Stimulated activated effector memory CD8-positive, alpha-beta T cell treated with anti-CD3 and anti-CD28 coated beads, Interleukin-12 subunit alpha, Interleukin-12 subunit beta, amount 100 ng/mL, for 72 hours (primary cell): ENCODE results near the gene CDKL2.

Experiments used
- ATAC-seq: fragments of 150-1000 bp; cut with Tn5 transposase; 2 replicates; pipeline ENCODE4 v1.10.0; 2021
- DNase-seq, 2 donors: peaks; one replicate each; pipeline ENCODE4 v3.0.0; 2021 to 2022; ENCODE audit warnings: low spot score in 2 of 2
- H3K27ac Mint-ChIP-seq: one replicate; pipeline ENCODE4 v1.8.0; 2022; ENCODE audit warnings: mild to moderate bottlenecking, mixed read lengths
- H3K36me3 Mint-ChIP-seq: one replicate; pipeline ENCODE4 v1.8.0; 2022; ENCODE audit warnings: mild to moderate bottlenecking, mixed read lengths
- H3K4me1 Mint-ChIP-seq: one replicate; pipeline ENCODE4 v1.8.0; 2022; ENCODE audit warnings: mixed read lengths
- H3K4me3 Mint-ChIP-seq: one replicate; pipeline ENCODE4 v1.8.0; 2022; ENCODE audit warnings: mild to moderate bottlenecking, mixed read lengths
- H3K9me3 Mint-ChIP-seq: one replicate; pipeline ENCODE4 v1.8.0; 2022; ENCODE audit warnings: mixed read lengths

The CDKL2 gene

DNA sequence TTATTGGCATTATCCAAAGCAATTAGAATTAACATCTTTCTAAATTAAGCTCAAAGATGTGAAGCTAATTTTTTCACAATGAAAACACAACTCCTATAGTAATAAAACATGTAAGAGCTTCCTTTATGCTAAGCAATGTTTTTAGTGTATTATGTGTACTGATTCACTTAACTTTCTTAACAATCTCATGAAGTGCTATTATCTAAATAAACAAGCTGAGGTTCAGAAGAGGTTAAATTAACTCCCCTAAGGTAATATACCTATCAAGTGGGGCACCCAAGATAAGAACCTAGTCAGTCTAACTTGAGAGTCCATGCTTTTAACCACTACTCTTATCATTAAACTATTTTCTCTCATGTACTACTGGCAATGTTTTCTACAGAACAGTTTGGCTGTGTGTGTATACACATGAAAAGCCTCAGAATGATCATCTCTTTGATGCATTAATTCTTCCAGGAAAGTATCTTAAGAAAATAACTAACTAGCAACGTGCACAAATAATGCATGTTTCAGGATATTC is 29.2 kb upstream of the CDKL2 start:
- Mint-ChIP-seq H3K36me3 (peaks cover 100% of the 10 kb centered on the region), H3K4me3 (no peak overlapping the region), H3K27ac (no peak overlapping the region), H3K9me3 (no peaks in the 10 kb centered on the region), H3K4me1 (peaks cover 42% of the 10 kb centered on the region)
- ATAC-seq (no peak), DNase-seq (no peak)

DNA sequence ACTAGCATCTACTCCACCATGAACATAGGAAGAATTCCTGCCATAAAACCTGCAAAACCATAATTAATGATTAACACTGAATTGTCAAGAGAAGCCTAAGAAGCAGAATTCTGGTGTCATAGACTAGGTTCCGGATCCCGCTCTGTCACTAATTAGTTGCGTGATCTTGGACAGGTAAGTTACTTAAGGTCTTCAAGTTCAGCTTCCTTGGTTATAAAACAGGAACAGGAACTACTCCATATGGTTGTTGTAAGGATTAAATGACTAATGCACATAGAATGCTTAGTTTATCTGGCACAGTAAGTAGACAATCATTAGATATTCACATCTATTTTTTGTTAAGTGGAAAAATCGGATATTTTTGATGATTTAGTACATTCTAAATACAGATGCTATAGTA is 28.5 kb upstream of the CDKL2 start:
- Mint-ChIP-seq H3K36me3 (peaks cover 100% of the 10 kb centered on the region), H3K4me3 (no peak overlapping the region), H3K9me3 (no peaks in the 10 kb centered on the region), H3K27ac (peak overlapping the region; percentile 26), H3K4me1 (peaks cover 49% of the 10 kb centered on the region)
- DNase-seq (no peak), ATAC-seq (no peak)

DNA sequence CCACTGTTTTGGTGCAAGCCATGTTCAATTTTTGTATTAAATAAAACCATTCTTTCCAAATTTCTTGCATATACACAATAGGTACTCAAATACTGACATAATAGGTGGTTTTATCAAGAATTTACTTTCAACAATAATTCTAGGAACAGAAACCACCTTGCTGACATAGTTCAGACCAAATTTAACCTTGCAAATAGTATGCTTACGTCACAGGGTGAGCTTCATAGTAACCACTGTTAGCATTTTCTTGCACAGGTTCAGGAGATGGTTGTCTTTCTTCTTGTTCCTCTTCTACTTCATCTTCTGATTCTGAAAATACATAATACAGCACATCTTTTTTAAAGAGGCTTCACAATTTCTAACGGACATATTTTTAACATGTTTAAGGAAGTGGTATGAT is 25.2 kb upstream of the CDKL2 start:
- Mint-ChIP-seq H3K9me3 (no peaks in the 10 kb centered on the region), H3K4me1 (peaks cover 43% of the 10 kb centered on the region), H3K27ac (peak overlapping the region; percentile 77), H3K36me3 (peaks cover 100% of the 10 kb centered on the region), H3K4me3 (peak overlapping the region; percentile 41)
- ATAC-seq (peak; percentile 96), DNase-seq (no peak)

DNA sequence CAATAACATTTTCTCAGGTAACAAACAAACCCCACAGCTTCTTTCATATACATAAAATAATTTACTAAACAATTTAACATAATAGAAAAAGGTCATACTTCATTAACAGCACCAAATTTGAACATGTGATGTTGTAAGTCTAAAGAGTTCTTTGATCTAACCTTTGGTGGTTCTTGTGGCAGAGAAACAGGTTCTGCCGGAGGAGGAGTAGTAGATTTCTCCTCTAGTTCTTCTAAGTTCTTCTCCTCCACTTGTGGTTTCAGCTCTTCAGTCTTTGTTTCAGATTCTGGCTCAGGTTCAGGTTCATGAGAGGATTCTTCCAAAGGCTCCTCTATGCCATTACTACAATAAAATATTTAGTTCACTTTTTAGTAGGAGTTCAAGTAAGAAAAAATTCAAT is 24.6 kb upstream of the CDKL2 start:
- DNase-seq (no peak), ATAC-seq (no peak)
- Mint-ChIP-seq H3K4me1 (peaks cover 43% of the 10 kb centered on the region), H3K9me3 (no peaks in the 10 kb centered on the region), H3K4me3 (peak overlapping the region; percentile 41), H3K27ac (peak overlapping the region; percentile 77), H3K36me3 (peaks cover 100% of the 10 kb centered on the region)

DNA sequence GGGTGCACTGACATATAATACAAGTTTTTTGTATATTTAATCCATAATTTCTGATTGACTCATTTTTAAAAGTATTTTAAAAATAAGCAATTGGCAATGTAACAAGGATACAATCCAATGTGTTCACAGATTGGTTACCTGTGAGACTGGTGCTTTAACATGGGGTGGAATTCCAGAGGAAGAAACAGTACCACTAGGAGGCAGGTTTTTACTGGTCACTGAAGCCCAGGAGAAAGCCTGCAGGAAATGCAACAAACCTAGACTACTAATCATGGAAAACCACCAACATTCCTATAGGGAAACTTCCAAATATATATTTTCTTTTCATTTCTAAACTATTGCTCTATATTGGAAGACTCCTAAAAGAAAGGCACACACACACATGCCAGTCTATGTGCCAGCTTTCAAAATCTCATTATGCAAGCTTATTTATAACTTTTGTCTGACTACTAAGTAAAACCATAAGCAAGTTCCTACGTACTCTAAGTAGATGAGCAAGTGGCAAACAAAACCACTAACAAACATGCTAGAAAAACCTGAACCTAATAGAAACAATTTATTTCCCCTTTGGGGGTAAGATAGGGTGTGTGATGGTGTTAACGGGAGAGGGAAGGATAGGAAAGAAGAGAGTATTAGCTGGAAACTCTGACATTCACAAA is 23.6 kb upstream of the CDKL2 start:
- H3K4me3 Mint-ChIP-seq = peak overlapping the region; percentile 41
- DNase-seq (no peak), ATAC-seq (peak; percentile 69)
- peaks cover 100% of the 10 kb centered on the region for H3K36me3 Mint-ChIP-seq
- peaks cover 43% of the 10 kb centered on the region for H3K4me1 Mint-ChIP-seq
- H3K9me3 Mint-ChIP-seq = no peaks in the 10 kb centered on the region
- H3K27ac Mint-ChIP-seq = peak overlapping the region; percentile 77

DNA sequence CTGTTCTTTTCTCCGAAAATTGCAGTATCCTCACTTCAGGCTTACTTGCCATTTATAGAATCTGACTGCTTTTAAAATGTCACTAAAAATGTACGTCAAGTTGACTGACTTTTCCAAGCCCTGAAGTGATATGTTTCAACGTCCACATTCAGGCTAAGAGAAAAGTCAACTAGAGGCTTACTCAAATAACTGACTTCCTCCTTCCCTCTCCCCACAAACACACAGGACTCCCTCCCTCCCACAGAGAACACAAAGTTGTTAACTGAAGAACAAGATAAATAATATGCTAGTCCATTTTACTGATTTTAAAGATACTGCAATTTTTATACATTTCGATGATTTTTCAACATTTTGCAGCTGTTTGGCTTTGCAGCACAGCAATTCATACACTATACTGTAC is 13.8 kb upstream of the CDKL2 start:
- peaks cover 97% of the 10 kb centered on the region for H3K36me3 Mint-ChIP-seq
- no peaks in the 10 kb centered on the region for H3K4me1 Mint-ChIP-seq
- H3K9me3 Mint-ChIP-seq = no peaks in the 10 kb centered on the region
- no peak for ATAC-seq
- peak overlapping the region; percentile 16 for H3K27ac Mint-ChIP-seq
- no peak for DNase-seq
- H3K4me3 Mint-ChIP-seq = no peak overlapping the region

DNA sequence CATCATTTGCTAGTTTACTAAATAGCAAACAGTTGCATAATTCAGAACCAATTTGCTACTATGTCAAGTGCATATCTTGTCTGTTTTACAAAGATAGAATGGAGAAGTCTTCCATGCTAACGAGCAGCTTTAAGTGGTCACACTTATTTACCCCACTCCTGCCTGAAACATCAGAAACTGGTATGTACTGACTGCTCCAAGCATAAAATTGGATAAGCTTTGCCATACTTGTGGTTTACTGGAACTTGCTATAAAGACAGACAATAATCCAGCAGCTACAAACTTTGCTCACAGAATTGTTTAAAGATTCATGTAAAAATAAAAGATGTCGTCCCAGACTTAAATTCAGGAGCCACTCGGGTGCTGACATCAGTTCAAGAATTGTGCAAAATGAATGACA is 13.3 kb upstream of the CDKL2 start:
- Mint-ChIP-seq H3K36me3 (peaks cover 97% of the 10 kb centered on the region), H3K4me1 (no peaks in the 10 kb centered on the region), H3K9me3 (no peaks in the 10 kb centered on the region), H3K27ac (no peak overlapping the region), H3K4me3 (no peak overlapping the region)
- DNase-seq (no peak), ATAC-seq (no peak)

DNA sequence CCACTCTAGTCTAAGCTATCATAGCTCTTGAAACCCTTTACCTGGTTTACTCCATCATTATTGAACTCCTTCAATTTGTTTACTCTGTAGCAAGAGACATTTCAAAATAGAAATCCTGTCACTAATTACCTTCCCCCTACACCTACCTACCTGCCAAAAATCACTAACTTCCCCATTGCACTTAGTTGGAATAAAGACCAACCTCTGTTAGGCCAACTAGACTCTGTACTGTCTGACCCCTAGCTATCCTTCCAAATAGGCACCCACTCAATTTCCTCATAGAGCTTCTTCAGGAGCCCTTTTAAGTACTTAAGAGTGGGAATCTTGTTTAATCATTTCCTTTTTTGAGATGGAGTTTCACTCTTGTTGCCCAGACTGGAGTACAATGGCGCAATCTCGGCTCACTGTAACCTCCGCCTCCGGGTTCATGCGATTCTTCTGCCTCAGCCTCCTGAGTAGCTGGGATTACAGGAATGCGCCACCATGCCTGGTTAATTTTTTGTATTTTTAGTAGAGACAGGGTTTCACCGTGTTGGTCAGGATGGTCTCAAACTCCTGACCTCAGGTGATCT is 8.9 kb upstream of the CDKL2 start:
- no peak for ATAC-seq

DNA sequence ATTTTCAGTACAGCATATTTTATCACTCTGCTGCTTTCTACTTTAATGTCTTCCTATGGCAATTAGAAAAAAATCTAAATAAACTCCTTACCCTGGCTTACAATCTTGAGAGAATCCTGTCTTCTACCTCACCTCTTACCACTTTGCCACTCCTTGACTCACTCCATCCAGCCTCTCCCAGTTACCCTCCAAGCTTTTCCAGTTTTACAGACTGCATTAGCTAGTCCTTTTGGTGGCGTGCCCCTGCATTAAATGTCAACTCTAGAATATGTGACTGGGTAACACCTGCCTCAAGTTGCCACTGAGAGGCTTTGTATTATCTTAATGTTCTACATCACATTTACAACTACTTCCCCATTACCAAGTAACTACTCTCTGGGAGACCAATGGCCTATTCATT is 7.5 kb upstream of the CDKL2 start:
- Mint-ChIP-seq H3K27ac (peak overlapping the region; percentile 49), H3K9me3 (no peaks in the 10 kb centered on the region), H3K4me3 (no peak overlapping the region), H3K4me1 (no peaks in the 10 kb centered on the region), H3K36me3 (peaks cover 45% of the 10 kb centered on the region)
- DNase-seq (no peak), ATAC-seq (no peak)

More for the DNA sequence above, 8.9 kb upstream of the CDKL2 start:
- peaks cover 59% of the 10 kb centered on the region for H3K36me3 Mint-ChIP-seq
- no peak overlapping the region for H3K27ac Mint-ChIP-seq
- H3K9me3 Mint-ChIP-seq = no peaks in the 10 kb centered on the region
- DNase-seq = no peak
- H3K4me3 Mint-ChIP-seq = no peak overlapping the region
- H3K4me1 Mint-ChIP-seq = no peaks in the 10 kb centered on the region

DNA sequence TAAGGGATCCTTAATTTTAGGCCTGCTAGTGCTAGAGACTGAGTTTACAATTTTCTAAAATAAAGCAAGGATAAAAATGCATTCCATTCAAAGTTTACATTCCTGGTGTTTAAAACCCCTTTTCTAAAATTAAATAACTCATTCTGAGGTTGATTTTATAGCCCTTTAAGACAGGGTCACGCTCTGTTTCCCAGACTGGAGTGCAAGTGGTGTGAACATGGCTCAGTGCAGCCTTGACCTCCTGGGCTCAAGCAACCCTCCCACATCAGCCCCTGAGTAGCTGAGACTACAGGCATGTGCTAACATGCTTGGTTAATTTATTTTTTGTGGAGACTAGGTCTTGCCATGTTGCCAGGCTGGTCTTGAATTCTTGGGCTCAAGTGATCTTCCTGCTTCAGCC is 6.8 kb upstream of the CDKL2 start:
- no peaks in the 10 kb centered on the region for H3K4me1 Mint-ChIP-seq
- no peak for ATAC-seq

DNA sequence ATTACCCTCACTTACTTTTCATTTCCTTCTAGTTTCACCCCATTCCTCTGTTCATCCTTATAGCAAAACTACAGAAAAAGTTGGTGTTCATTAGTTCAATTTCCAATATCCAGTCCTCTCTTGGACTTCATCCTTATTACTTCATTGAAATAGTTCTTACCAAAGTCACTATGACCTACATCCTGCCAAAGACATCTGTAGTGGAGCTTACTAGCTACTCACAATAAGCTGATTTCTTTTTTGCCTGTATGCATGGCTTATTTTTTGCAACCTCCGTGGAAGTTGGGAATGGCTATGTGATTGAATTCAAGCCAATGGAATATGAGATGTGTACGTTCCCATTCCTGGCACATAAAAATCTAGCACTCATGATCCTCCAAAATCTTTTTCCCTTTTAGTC is 4.6 kb upstream of the CDKL2 start:
- peaks cover 16% of the 10 kb centered on the region for H3K36me3 Mint-ChIP-seq
- H3K9me3 Mint-ChIP-seq = no peaks in the 10 kb centered on the region
- no peak overlapping the region for H3K4me3 Mint-ChIP-seq
- H3K4me1 Mint-ChIP-seq = peaks cover 8% of the 10 kb centered on the region
- no peak for DNase-seq
- no peak overlapping the region for H3K27ac Mint-ChIP-seq
- ATAC-seq = no peak

More for the DNA sequence above, 6.8 kb upstream of the CDKL2 start:
- H3K9me3 Mint-ChIP-seq = no peaks in the 10 kb centered on the region
- no peak overlapping the region for H3K4me3 Mint-ChIP-seq
- peaks cover 39% of the 10 kb centered on the region for H3K36me3 Mint-ChIP-seq
- DNase-seq = no peak
- H3K27ac Mint-ChIP-seq = peak overlapping the region; percentile 49

DNA sequence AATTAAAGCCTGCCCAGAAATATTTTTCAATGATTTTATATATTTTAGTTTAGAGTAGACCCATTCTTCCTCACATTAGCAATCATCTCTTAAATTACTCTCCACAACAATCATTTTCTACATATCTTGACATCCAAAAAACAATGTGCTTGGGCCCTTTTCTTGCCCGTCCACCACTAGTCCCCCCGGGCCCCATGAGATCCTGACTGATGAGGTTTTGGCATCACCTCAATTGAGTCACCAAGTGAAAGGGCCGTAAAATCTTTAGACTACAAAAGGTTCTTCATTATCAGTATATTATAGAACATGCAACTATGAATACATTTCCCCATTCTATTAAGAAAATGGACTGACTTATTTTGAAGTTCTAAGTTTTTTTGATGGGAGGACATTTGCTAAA is 4.0 kb upstream of the CDKL2 start:
- H3K4me1 Mint-ChIP-seq = peaks cover 8% of the 10 kb centered on the region
- DNase-seq (no peak), ATAC-seq (no peak)
- no peak overlapping the region for H3K27ac Mint-ChIP-seq
- no peaks in the 10 kb centered on the region for H3K9me3 Mint-ChIP-seq
- no peak overlapping the region for H3K4me3 Mint-ChIP-seq
- H3K36me3 Mint-ChIP-seq = peaks cover 12% of the 10 kb centered on the region

DNA sequence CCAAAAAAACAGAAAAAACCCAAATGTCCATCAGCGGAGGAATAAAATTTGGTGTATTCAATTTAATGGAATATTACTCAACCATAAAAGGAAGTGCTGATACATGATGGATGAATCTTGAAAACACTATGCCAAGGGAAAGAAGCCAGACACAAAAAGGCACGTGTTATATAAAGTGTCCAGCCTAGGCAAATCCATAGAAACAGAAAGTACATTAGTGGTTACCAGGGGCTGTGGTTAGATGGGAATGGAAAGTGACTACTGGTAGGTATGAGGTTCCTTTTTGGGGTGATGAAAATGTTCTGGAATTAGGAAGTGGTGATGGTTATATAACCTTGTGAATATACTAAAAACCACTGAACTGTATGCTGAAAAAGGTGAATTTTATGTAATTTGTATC is 3.5 kb upstream of the CDKL2 start:
- H3K4me3 Mint-ChIP-seq = no peak overlapping the region
- no peak overlapping the region for H3K27ac Mint-ChIP-seq
- DNase-seq (no peak), ATAC-seq (no peak)
- H3K9me3 Mint-ChIP-seq = no peaks in the 10 kb centered on the region
- H3K4me1 Mint-ChIP-seq = peaks cover 8% of the 10 kb centered on the region
- peaks cover 9% of the 10 kb centered on the region for H3K36me3 Mint-ChIP-seq

DNA sequence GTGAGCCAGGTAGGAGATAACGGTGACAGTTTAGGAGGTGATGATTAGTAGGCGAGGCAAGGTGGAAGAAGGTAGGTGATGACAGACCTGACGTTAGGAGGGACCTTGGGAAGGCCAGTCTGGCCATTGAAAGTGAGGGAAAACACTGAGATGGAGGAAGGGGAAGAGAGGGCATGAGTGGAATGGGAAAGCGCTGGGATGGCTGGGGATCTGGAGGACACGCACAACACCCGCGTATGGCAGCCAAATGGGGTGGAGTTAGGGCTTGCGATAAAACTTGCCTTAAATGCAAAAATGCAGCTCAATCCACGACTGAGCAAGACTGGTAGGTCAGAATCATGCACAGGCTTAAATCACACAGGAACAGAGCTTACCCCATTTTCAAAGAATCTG is 605 bp upstream of the CDKL2 start:
- ATAC-seq (no peak), DNase-seq (no peak)
- no peaks in the 10 kb centered on the region for H3K36me3 Mint-ChIP-seq
- no peaks in the 10 kb centered on the region for H3K9me3 Mint-ChIP-seq
- peak overlapping the region; percentile 83 for H3K4me3 Mint-ChIP-seq
- H3K4me1 Mint-ChIP-seq = peaks cover 8% of the 10 kb centered on the region
- H3K27ac Mint-ChIP-seq = peak overlapping the region; percentile 84

DNA sequence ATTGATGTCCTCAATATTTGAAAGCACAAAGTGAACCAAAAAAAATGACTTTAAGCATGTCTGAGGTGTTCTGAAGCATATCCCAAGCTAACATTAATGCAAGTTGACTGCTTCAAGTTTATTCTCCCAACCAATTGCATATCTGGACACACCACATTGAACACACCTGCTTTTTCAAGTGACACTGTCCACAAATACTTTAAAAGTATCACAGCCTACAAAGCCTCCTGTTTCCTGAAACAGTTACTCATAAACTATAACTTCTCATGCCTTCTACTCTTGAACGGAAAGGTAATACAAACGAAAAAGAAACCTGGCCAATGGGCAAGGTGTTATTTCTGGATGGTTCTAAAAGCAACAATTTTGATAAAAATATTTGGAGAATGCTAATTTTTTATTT is 1.1 kb downstream of the CDKL2 start:
- DNase-seq (no peak), ATAC-seq (no peak)
- Mint-ChIP-seq H3K4me3 (peak overlapping the region; percentile 83), H3K9me3 (no peaks in the 10 kb centered on the region), H3K4me1 (peaks cover 8% of the 10 kb centered on the region), H3K36me3 (no peaks in the 10 kb centered on the region), H3K27ac (no peak overlapping the region)

DNA sequence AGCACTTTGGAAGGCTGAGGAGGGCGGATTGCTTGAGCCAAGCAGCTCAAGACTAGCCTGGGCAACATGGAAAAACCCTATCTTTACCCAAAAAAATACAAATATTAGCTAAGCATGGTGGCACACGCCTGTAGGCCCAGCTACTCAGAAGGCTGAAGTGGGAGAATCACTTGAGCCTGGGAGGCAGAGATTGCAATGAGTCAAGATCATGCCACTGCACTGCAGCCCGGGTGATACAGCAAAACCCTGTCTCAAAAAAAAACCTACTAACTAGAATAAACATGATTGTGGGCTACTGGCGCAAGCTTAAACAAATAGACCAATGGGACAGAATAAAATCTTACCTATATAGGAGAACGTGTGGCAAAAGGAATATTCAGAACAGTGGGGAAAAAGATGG is 7.3 kb downstream of the CDKL2 start:
- H3K4me1 Mint-ChIP-seq = no peaks in the 10 kb centered on the region
- H3K9me3 Mint-ChIP-seq = no peaks in the 10 kb centered on the region
- no peaks in the 10 kb centered on the region for H3K36me3 Mint-ChIP-seq
- no peak overlapping the region for H3K27ac Mint-ChIP-seq
- ATAC-seq = no peak
- no peak overlapping the region for H3K4me3 Mint-ChIP-seq
- DNase-seq = no peak
